ENCODE measurements around the gene CDH23. TPM values are rescaled to one million over a fixed set of nuclear protein-coding genes. Genes with fewer than 3 reads are reported as not detected.
A peak's percentile ranks its signal among the peaks of the same experiment; 100 is the strongest.

CDH23 gene
- total and polyA plus RNA-seq, 10 of the 15 experiments (the other 5 are each of a cell fraction or from before 2014, with no cell fraction given): 0.09 to 0.40 (median 0.15) TPM; not detected in 1

DNA sequence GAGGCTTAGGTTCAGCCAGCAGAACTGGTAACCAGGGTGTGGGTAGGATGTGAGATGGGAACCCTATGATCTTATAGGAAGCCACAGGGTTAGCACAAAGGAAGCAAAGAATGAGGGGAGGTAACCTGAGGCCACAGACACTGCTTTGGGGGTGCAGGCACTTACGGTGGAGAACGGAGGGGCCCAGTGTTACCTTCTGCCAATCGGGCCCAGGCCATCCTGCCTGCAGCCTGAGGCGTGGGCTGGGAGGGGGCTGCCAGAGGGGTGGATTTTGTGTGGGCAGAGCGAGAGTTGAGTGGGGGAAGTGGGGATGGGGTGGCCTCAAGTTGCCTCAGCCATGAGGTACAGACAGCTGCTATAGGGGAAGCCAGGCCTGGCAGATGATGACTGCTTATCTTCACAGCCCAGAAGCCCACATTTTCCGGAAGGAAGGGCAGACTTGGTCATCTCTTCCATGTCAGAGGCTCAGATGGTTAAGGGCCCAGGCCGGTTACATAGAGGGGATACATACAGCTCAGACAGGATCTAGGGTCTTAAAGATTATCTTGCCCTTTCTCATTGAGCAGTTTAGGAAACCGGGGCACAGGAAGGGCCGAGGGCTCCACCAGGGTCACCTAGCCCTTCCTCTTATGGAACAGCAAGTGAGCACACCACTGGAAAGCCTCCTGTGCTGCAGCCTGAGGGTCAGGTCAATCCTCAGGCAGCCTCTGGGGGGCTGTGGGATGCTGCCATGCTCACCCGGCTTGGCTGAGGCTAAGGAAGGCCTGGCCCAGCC lies 401.0 kb downstream of the CDH23 start:
- Histone ChIP-seq H2AFZ (ENCODE audit: control insufficient read depth, low read depth, low read length) (no peak overlapping the region), H4K20me1 (ENCODE audit: control insufficient read depth, insufficient read depth) (no peaks in the 10 kb centered on the region), H3K36me3 (ENCODE audit: control insufficient read depth in 2 of 2, insufficient read depth in 2 of 2, low read length in 1 of 2) (no peaks in the 10 kb centered on the region), H3K27me3 (replicated peaks in 1 of 2; ENCODE audit: control insufficient read depth in 2 of 2, insufficient read depth in 2 of 2, low read length in 1 of 2) (no peaks in the 10 kb centered on the region), H3K79me2 (ENCODE audit: control insufficient read depth, insufficient read depth, low read length) (no peaks in the 10 kb centered on the region), H3K9ac (ENCODE audit: control insufficient read depth, insufficient read depth, low read length) (no peak overlapping the region), H3K27ac (ENCODE audit: control insufficient read depth, insufficient read depth) (no peak overlapping the region), H3K9me3 (replicated peaks; ENCODE audit: control insufficient read depth, insufficient read depth, low read length) (no peaks in the 10 kb centered on the region; the same call in 2 of the 3 replicates), H3K4me3 (no peak overlapping the region), H3K4me2 (ENCODE audit: control insufficient read depth, insufficient read depth) (no peak overlapping the region), H3K4me1 (ENCODE audit: control insufficient read depth, insufficient read depth, low read length) (peaks cover 12% of the 10 kb centered on the region)
- ChIA-PET CTCF (interaction anchor here (1.2 to 1.4 kb wide), 2 partner anchors 12 to 14 kb away, joined by 3 to 6 read pairs; no protein-coding TSS in a partner anchor), SMC1A (ENCODE audit: uncharacterized antibody, unreplicated experiment) (interaction anchor here (1.3 kb wide), 1 partner anchor 23 kb away, joined by 3 read pairs; no protein-coding TSS in a partner anchor), POLR2A (no interaction called here), RAD21 (ENCODE audit: unreplicated experiment) (no interaction called here)
- TF ChIP-seq, protein P1, sequence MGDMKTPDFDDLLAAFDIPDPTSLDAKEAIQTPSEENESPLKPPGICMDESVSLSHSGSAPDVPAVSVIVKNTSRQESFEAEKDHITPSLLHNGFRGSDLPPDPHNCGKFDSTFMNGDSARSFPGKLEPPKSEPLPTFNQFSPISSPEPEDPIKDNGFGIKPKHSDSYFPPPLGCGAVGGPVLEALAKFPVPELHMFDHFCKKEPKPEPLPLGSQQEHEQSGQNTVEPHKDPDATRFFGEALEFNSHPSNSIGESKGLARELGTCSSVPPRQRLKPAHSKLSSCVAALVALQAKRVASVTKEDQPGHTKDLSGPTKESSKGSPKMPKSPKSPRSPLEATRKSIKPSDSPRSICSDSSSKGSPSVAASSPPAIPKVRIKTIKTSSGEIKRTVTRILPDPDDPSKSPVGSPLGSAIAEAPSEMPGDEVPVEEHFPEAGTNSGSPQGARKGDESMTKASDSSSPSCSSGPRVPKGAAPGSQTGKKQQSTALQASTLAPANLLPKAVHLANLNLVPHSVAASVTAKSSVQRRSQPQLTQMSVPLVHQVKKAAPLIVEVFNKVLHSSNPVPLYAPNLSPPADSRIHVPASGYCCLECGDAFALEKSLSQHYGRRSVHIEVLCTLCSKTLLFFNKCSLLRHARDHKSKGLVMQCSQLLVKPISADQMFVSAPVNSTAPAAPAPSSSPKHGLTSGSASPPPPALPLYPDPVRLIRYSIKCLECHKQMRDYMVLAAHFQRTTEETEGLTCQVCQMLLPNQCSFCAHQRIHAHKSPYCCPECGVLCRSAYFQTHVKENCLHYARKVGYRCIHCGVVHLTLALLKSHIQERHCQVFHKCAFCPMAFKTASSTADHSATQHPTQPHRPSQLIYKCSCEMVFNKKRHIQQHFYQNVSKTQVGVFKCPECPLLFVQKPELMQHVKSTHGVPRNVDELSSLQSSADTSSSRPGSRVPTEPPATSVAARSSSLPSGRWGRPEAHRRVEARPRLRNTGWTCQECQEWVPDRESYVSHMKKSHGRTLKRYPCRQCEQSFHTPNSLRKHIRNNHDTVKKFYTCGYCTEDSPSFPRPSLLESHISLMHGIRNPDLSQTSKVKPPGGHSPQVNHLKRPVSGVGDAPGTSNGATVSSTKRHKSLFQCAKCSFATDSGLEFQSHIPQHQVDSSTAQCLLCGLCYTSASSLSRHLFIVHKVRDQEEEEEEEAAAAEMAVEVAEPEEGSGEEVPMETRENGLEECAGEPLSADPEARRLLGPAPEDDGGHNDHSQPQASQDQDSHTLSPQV (IDR thresholded peaks at IDR 0.05): no peak
- TF ChIP-seq SRF (IDR thresholded peaks at IDR 0.05; ENCODE audit: low read depth in 2 of 2, low read length in 2 of 2): 0 out of 4 replicates have a peak, but pooled peaks of 1 of the 2 experiments have one; percentile 21
- TF ChIP-seq, protein P2, sequence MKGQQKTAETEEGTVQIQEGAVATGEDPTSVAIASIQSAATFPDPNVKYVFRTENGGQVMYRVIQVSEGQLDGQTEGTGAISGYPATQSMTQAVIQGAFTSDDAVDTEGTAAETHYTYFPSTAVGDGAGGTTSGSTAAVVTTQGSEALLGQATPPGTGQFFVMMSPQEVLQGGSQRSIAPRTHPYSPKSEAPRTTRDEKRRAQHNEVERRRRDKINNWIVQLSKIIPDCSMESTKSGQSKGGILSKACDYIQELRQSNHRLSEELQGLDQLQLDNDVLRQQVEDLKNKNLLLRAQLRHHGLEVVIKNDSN (IDR thresholded peaks at IDR 0.05; ENCODE audit: borderline replicate concordance, extremely low read length, insufficient read depth, low read depth, low read length): no peak
- no peak for FAIRE-seq
- BruUV-seq (replicated peaks): no TSS peak
- no peak for ATAC-seq
- no peak for DNase-seq (ENCODE audit: low read depth, low spot score)
- in situ Hi-C loops (cut with MboI) (no loop called here), intact Hi-C loops (cut with micrococcal nuclease; ENCODE audit: unreplicated experiment) (no loop called here)
- WGBS (ENCODE audit: insufficient coverage, insufficient replicate concordance, low lambda C conversion rate, missing lambda C conversion rate): 50% methylated on average over 10 of the region's 10 CpGs

Measured in GM12878 (cell line).